GM12878 (cell line): ENCODE results near the gene CCDC191. TPM values are rescaled to one million over a fixed set of nuclear protein-coding genes. Genes with fewer than 3 reads are reported as not detected.

Source experiments
- ATAC-seq: fragments of 200-7000 bp; cut with Tn5 transposase; 3 replicates; pipeline ENCODE4 v1.9.1; 2020; ENCODE audit warnings: mild to moderate bottlenecking, moderate library complexity
- BruUV-seq: library from RNA; stranded (reverse); fragments of 400-500 nt; replicated peaks from 2 replicates; lab custom pipeline; 2021; lab: Mats Ljungman, UMichigan
- CTCF ChIA-PET: fragments of 300-600 bp; sonication (Branson Sonifier 250); formaldehyde crosslinking; extraction: SDS; loops from one replicate; lab custom pipeline; 2021; ENCODE audit warnings: inconsistent platforms; lab: Yijun Ruan, JAX
- POLR2A ChIA-PET: fragments of 350-600 bp; formaldehyde crosslinking; extraction: SDS; loops from one replicate; lab custom pipeline; 2021; ENCODE audit warnings: inconsistent platforms; lab: Charles Lee
- RAD21 ChIA-PET: fragments of 300-600 bp; sonication (Branson Sonifier 250); formaldehyde crosslinking; loops from one replicate; lab custom pipeline; 2023; ENCODE audit warnings: antibody characterized with exemption; ENCODE audit not compliant: unreplicated experiment; lab: Charles Lee
- SMC1A ChIA-PET: fragments of 300-600 bp; sonication (Branson Sonifier 250); formaldehyde crosslinking; loops from one replicate; lab custom pipeline; 2023; ENCODE audit not compliant: unreplicated experiment, uncharacterized antibody; lab: Charles Lee
- DNase-seq: peaks from one replicate; pipeline ENCODE4 v3.0.0-alpha.2; 2011; ENCODE audit warnings: low read depth, low spot score
- FAIRE-seq: peaks from 3 replicates; lab custom pipeline; 2011; peaks lifted over from hg19 to GRCh38; lab: Jason Lieb, UNC
- H2AFZ ChIP-seq: 2 replicates; pipeline ENCODE4 v1.6.0; 2011; ENCODE audit warnings: low read depth, low read length, control low read depth; ENCODE audit not compliant: control insufficient read depth
- H3K27ac ChIP-seq: 2 replicates; pipeline ENCODE4 v1.5.1; 2011; ENCODE audit warnings: control low read depth; ENCODE audit not compliant: control insufficient read depth, insufficient read depth
- H3K27me3 ChIP-seq, 2 experiments: replicated peaks in 1 of 2; 2 replicates each; pipeline versions ENCODE4 v1.6.0 to v1.6.1; 2011; ENCODE audit warnings: low read length in 1 of 2; ENCODE audit not compliant: control insufficient read depth in 2 of 2, insufficient read depth in 2 of 2
- H3K36me3 ChIP-seq, 2 experiments: 2 replicates each; pipeline ENCODE4 v1.5.1; 2011; ENCODE audit warnings: low read length in 1 of 2; ENCODE audit not compliant: control insufficient read depth in 2 of 2, insufficient read depth in 2 of 2
- H3K4me1 ChIP-seq: 2 replicates; pipeline ENCODE4 v1.6.1; 2011; ENCODE audit warnings: mild to moderate bottlenecking, low read length, moderate library complexity, mixed read lengths; ENCODE audit not compliant: control insufficient read depth, insufficient read depth
- H3K4me2 ChIP-seq: 2 replicates; pipeline ENCODE4 v1.6.0; 2011; ENCODE audit warnings: control low read depth; ENCODE audit not compliant: control insufficient read depth, insufficient read depth
- H3K4me3 ChIP-seq: fragments of 200-600 bp; sonication (generic); 2 replicates; pipeline ENCODE4 v1.5.1; 2016
- H3K79me2 ChIP-seq: 2 replicates; pipeline ENCODE4 v1.6.0; 2011; ENCODE audit warnings: low read length; ENCODE audit not compliant: control insufficient read depth, insufficient read depth
- H3K9ac ChIP-seq: 2 replicates; pipeline ENCODE4 v1.8.0; 2011; ENCODE audit warnings: low read length, control low read depth, mixed read lengths; ENCODE audit not compliant: control insufficient read depth, insufficient read depth
- H3K9me3 ChIP-seq: replicated peaks from 3 replicates; pipeline ENCODE4 v1.5.1; 2011; ENCODE audit warnings: mild to moderate bottlenecking, low read length; ENCODE audit not compliant: control insufficient read depth, insufficient read depth
- H4K20me1 ChIP-seq: 2 replicates; pipeline ENCODE4 v1.6.0; 2011; ENCODE audit not compliant: control insufficient read depth, insufficient read depth
- BACH1 ChIP-seq: fragments of 450-650 bp; IDR thresholded peaks from 2 replicates; pipeline ENCODE4 v1.6.1; 2017; ENCODE audit warnings: mild to moderate bottlenecking, borderline replicate concordance
- BMI1 ChIP-seq: fragments of 450-650 bp; IDR thresholded peaks from 2 replicates; pipeline ENCODE4 v1.6.1; 2016; ENCODE audit warnings: mild to moderate bottlenecking, moderate library complexity, borderline replicate concordance
- EZH2 ChIP-seq: IDR thresholded peaks from 2 replicates; pipeline ENCODE4 v1.6.1; 2012; ENCODE audit warnings: low read depth, mild to moderate bottlenecking, control low read depth, inconsistent platforms, low read length, borderline replicate concordance; ENCODE audit not compliant: control insufficient read depth
- JUNB ChIP-seq: IDR thresholded peaks from 2 replicates; pipeline ENCODE4 v1.6.1; 2016; ENCODE audit warnings: antibody characterized with exemption, mild to moderate bottlenecking
- MTA2 ChIP-seq: fragments of 450-650 bp; IDR thresholded peaks from 2 replicates; pipeline ENCODE4 v1.6.1; 2016; ENCODE audit warnings: low read depth, mild to moderate bottlenecking, moderate library complexity
- NKRF ChIP-seq: fragments of 450-650 bp; conservative IDR thresholded peaks from 2 replicates; pipeline ENCODE4 v1.6.1; 2017; ENCODE audit warnings: mild to moderate bottlenecking, moderate library complexity
- RBBP5 ChIP-seq: fragments of 200-600 bp; sonication (generic); conservative IDR thresholded peaks from 2 replicates; pipeline ENCODE4 v1.6.1; 2016
- SKIL ChIP-seq: fragments of 450-650 bp; IDR thresholded peaks from 2 replicates; pipeline ENCODE4 v1.6.1; 2017; ENCODE audit warnings: mild to moderate bottlenecking, low read depth, inconsistent platforms; ENCODE audit not compliant: poor library complexity, severe bottlenecking
- WGBS: methylation state at CpG from one replicate; pipeline ENCODE4 v1.1.6; 2016; ENCODE audit warnings: low lambda C conversion rate; ENCODE audit not compliant: insufficient replicate concordance, insufficient coverage; ENCODE audit errors: missing lambda C conversion rate; 5-methylcytosine and 5-hydroxymethylcytosine counted together
- in situ Hi-C: fragments of 300-500 bp; cut with MboI; formaldehyde crosslinking; loops from 9 replicates; pipeline ENCODE4 v1.14.3; 2018; ENCODE audit warnings: mixed read lengths
- intact Hi-C: fragments of 100-400 bp; cut with micrococcal nuclease; formaldehyde crosslinking; loops from one replicate; pipeline ENCODE4 v1.14.2; 2022; ENCODE audit not compliant: unreplicated experiment
- polyA plus RNA-seq, 11 experiments: library from polyadenylated mRNA; depleted of rRNA in 4 of 11; unstranded in 6 of 11; stranded (reverse) in 5 of 11; fragments of >200 nt; fragmentation: Nextera tagmentation in 4 of 11; fragmentation: Illumina TruSeq in 1 of 11; extraction: Ambion mirVana in 4 of 11; extraction: Trizol in 1 of 11; gene quantifications; 1 replicate in 1 of 11; 2 replicates in 10 of 11; pipeline versions ENCODE4 v1.2.1 to v1.2.3, GENCODE V29; 2011 to 2016; ENCODE audit warnings: inconsistent platforms in 2 of 11, missing spikeins in 2 of 11, low read depth in 1 of 11
- total RNA-seq, 4 experiments: library from RNA; depleted of rRNA in 3 of 4; stranded (reverse); fragments of >200 nt in 3 of 4; fragmentation: Illumina TruSeq in 1 of 4; extraction: Trizol in 1 of 4; gene quantifications; 2 replicates each; pipeline versions ENCODE4 v1.2.1 to v1.2.3, GENCODE V29; 2013 to 2021

CCDC191 gene
- total and polyA plus RNA-seq, 10 of the 15 experiments (the other 5 are each of a cell fraction or from before 2014, with no cell fraction given), result 1.2 to 2.9 (median 1.7) TPM

GRCh38 chr3:114080201-114080600, 23.9 kb upstream of the CCDC191 start:
- no peak overlapping the region for H3K4me3 ChIP-seq
- intact Hi-C loops, result no loop called here
- DNase-seq (no peak), ATAC-seq (no peak), FAIRE-seq (no peak)
- no TSS peak for BruUV-seq
- in situ Hi-C loops, result no loop called here
- no peak overlapping the region for H3K4me2 ChIP-seq
- H3K9me3 ChIP-seq, result no peaks in the 10 kb centered on the region
- H2AFZ ChIP-seq, result no peak overlapping the region
- ChIA-PET RAD21 (no interaction called here), SMC1A (no interaction called here), CTCF (interaction anchor here (1.1 kb wide), 1 partner anchor 338 kb away, joined by 6 read pairs; no protein-coding TSS in a partner anchor), POLR2A (no interaction called here)
- no peaks in the 10 kb centered on the region for H3K27me3 ChIP-seq
- H3K9ac ChIP-seq, result no peak overlapping the region
- no peaks in the 10 kb centered on the region for H3K4me1 ChIP-seq
- H3K27ac ChIP-seq, result no peak overlapping the region
- H3K79me2 ChIP-seq, result no peaks in the 10 kb centered on the region
- no peak for TF ChIP-seq BACH1
- peaks cover 7 to 36% of the 10 kb centered on the region in 2 experiments for H3K36me3 ChIP-seq
- no peaks in the 10 kb centered on the region for H4K20me1 ChIP-seq

- ChIA-PET RAD21 (no interaction called here), CTCF (no interaction called here), POLR2A (no interaction called here), SMC1A (no interaction called here)
- in situ Hi-C loops, result no loop called here
- intact Hi-C loops, result no loop called here
- Histone ChIP-seq H3K79me2 (no peaks in the 10 kb centered on the region), H3K9me3 (no peaks in the 10 kb centered on the region), H3K9ac (no peak overlapping the region), H3K27ac (no peak overlapping the region), H3K4me2 (no peak overlapping the region), H3K27me3 (no peaks in the 10 kb centered on the region), H3K36me3 (peaks cover 7 to 36% of the 10 kb centered on the region in 2 experiments), H2AFZ (no peak overlapping the region), H3K4me3 (no peak overlapping the region), H3K4me1 (no peaks in the 10 kb centered on the region), H4K20me1 (no peaks in the 10 kb centered on the region)
- FAIRE-seq, result no peak
- no TSS peak for BruUV-seq
- no peak for ATAC-seq
- TF ChIP-seq JUNB, result no peak
- TF ChIP-seq SKIL, result no peak
- no peak for TF ChIP-seq EZH2
- no peak for TF ChIP-seq MTA2
- no peak for TF ChIP-seq RBBP5
- TF ChIP-seq NKRF, result no peak
- no peak for TF ChIP-seq BMI1
- 86% methylated on average over 5 of the region's 5 CpGs for WGBS
- no peak for DNase-seq
These were observed 23.4 kb upstream of the CCDC191 start for GRCh38 chr3:114079761-114080160.
